Tongue (tissue), 2 donors: ENCODE data around the gene PKN2. TPM values are rescaled to one million over a fixed set of nuclear protein-coding genes. Genes with fewer than 3 reads are reported as not detected.
"Not testable (repeated sequence)": the region's sequence is repeated elsewhere in the genome, so short reads cannot be mapped to it uniquely, and the experiment has no call there.

ENCODE experiments used
- DNase-seq: peaks from one replicate; pipeline ENCODE4 v3.0.0-alpha.2; 2015
- total RNA-seq: library from RNA; depleted of rRNA; stranded (reverse); fragments of >200 nt; gene quantifications from one replicate; pipeline ENCODE4 v1.2.3, GENCODE V29; 2014

Gene PKN2
- total RNA-seq, 1 donor from 2014 or later = 66.1 TPM

- DNase-seq = no peak
These were observed 115.4 kb downstream of the PKN2 start for GRCh38 chr1:88799491-88799890.

GRCh38 chr1:88800382-88801051 is 116.4 kb downstream of the PKN2 start:
- peak; percentile 20 for DNase-seq

- DNase-seq = no peak
These were observed 117.6 kb downstream of the PKN2 start for GRCh38 chr1:88801575-88802208.

GRCh38 chr1:88802404-88802803 is 118.3 kb downstream of the PKN2 start:
- no peak for DNase-seq

GRCh38 chr1:88802950-88803349 is 118.9 kb downstream of the PKN2 start:
- no peak for DNase-seq

GRCh38 chr1:88803444-88803843 is 119.4 kb downstream of the PKN2 start:
- no peak for DNase-seq

GRCh38 chr1:88812366-88812765 is 128.3 kb downstream of the PKN2 start:
- DNase-seq = no peak

- no peak for DNase-seq
These were observed 129.4 kb downstream of the PKN2 start for GRCh38 chr1:88813471-88813870.

GRCh38 chr1:88819642-88820041 is 135.6 kb downstream of the PKN2 start:
- not testable (repeated sequence) for DNase-seq

GRCh38 chr1:88825721-88826120 is 141.6 kb downstream of the PKN2 start:
- DNase-seq = no peak

GRCh38 chr1:88847643-88848042 is 163.6 kb downstream of the PKN2 start:
- no peak for DNase-seq

GRCh38 chr1:88851303-88852063 is 167.4 kb downstream of the PKN2 start:
- DNase-seq = no peak

- no peak for DNase-seq
These were observed 183.9 kb downstream of the PKN2 start for GRCh38 chr1:88867743-88868521.

GRCh38 chr1:88869644-88870043 is 185.6 kb downstream of the PKN2 start:
- not testable (repeated sequence) for DNase-seq

GRCh38 chr1:88873737-88874349 is 189.8 kb downstream of the PKN2 start:
- no peak for DNase-seq

- no peak for DNase-seq
These were observed 191.5 kb downstream of the PKN2 start for GRCh38 chr1:88875595-88875994.

- DNase-seq = peak; percentile 17
These were observed 192.7 kb downstream of the PKN2 start for GRCh38 chr1:88876573-88877365.

GRCh38 chr1:88877382-88877825 is 193.3 kb downstream of the PKN2 start:
- DNase-seq = peak; percentile 48

GRCh38 chr1:88877911-88878310 is 193.8 kb downstream of the PKN2 start:
- DNase-seq = no peak

GRCh38 chr1:88878731-88879130 is 194.7 kb downstream of the PKN2 start:
- DNase-seq = no peak

- DNase-seq = not testable (repeated sequence)
These were observed 196.6 kb downstream of the PKN2 start for GRCh38 chr1:88880717-88881116.
